ENCODE measurements around the gene PASK. TPM values are rescaled to one million over a fixed set of nuclear protein-coding genes. Genes with fewer than 3 reads are reported as not detected.

PASK gene
- total and polyA plus RNA-seq, 2 donors (not counting 1 experiment from before 2014, with no cell fraction given), result 48.2 to 144 TPM

GRCh38 chr2:241137276-241138190 lies 11.7 kb downstream of the PASK start:
- 95% methylated on average over 16 of the region's 24 CpGs for WGBS (ENCODE audit: insufficient coverage)
- H3K79me2 ChIP-seq (ENCODE audit: control insufficient read depth, insufficient read depth, low read length), result peaks cover 15% of the 10 kb centered on the region
- H3K27me3 ChIP-seq (replicated peaks in 1 of 4; ENCODE audit: control extremely low read depth in 1 of 4, control insufficient read depth in 3 of 4, insufficient read depth in 4 of 4, low read length in 3 of 4), result no peaks in the 10 kb centered on the region
- Mint-ChIP-seq H3K27me3 (no peaks in the 10 kb centered on the region), H3K27ac (no peak overlapping the region), H3K4me3 (no peak overlapping the region), H3K4me1 (peaks cover 7% of the 10 kb centered on the region), H3K9me3 (ENCODE audit: insufficient read depth) (no peaks in the 10 kb centered on the region)
- peaks cover 0 to 29% of the 10 kb centered on the region in 2 experiments for H3K36me3 ChIP-seq (replicated peaks in 1 of 2; ENCODE audit: control extremely low read depth in 1 of 2, control insufficient read depth in 1 of 2, extremely low read depth in 1 of 2, insufficient read depth in 2 of 2, low read length in 1 of 2)
- no peak overlapping the region for H3K27ac ChIP-seq (ENCODE audit: low read length in 2 of 2)
- CTCF ChIA-PET, result no interaction called here
- intact Hi-C loops (cut with micrococcal nuclease), result no loop called here
- no peak overlapping the region for H2AFZ ChIP-seq (ENCODE audit: insufficient read depth, low read depth, low read length, poor library complexity, severe bottlenecking)
- no peak overlapping the region for H3K4me2 ChIP-seq (replicated peaks; ENCODE audit: low read depth, low read length, poor library complexity, severe bottlenecking)
- no peak overlapping the region for H3K9ac ChIP-seq (ENCODE audit: low read length)
- POLR2A ChIA-PET, result interaction anchor here (0.6 kb wide), 1 partner anchor 703 kb away, joined by 3 read pairs; no protein-coding TSS in a partner anchor
- no peaks in the 10 kb centered on the region for H3K9me3 ChIP-seq (ENCODE audit: control extremely low read depth in 1 of 3, control insufficient read depth in 2 of 3, insufficient read depth in 1 of 3, low read length in 2 of 3)
- no peak overlapping the region for H3K4me3 ChIP-seq (ENCODE audit: control extremely low read depth in 1 of 5, extremely low read depth in 1 of 5, insufficient read depth in 1 of 5, low read depth in 2 of 5, low read length in 4 of 5)
- no peaks in the 10 kb centered on the region for H4K20me1 ChIP-seq (ENCODE audit: control insufficient read depth, insufficient read depth, low read length, poor library complexity, severe bottlenecking)
- TF ChIP-seq EZH2 (IDR thresholded peaks at IDR 0.05; ENCODE audit: borderline replicate concordance, insufficient read depth, low read depth, low read length, poor library complexity, severe bottlenecking) (no peak), CTCF (IDR thresholded peaks at IDR 0.05) (no peak)
- no peaks in the 10 kb centered on the region for H3K4me1 ChIP-seq (ENCODE audit: control insufficient read depth in 2 of 2, insufficient read depth in 2 of 2, low read length in 2 of 2)
- ATAC-seq (ENCODE audit: low read depth) (no peak), DNase-seq (no peak)

Data from B cell (primary cell).